Breast epithelium (tissue), 3 donors: ENCODE measurements around the gene RENBP.

Source experiments
- CTCF ChIP-seq, 3 donors: fragments of 450-650 bp; IDR thresholded peaks; one replicate each; pipeline ENCODE4 v1.5.1; 2016 to 2017; ENCODE audit warnings: antibody characterized with exemption in 3 of 3, mild to moderate bottlenecking in 3 of 3, moderate library complexity in 3 of 3
- POLR2AphosphoS5 ChIP-seq, 3 donors: sonication (generic); formaldehyde crosslinking; IDR thresholded peaks; one replicate each; pipeline ENCODE4 v1.6.1; 2017; ENCODE audit warnings: antibody characterized with exemption in 3 of 3

DNA sequence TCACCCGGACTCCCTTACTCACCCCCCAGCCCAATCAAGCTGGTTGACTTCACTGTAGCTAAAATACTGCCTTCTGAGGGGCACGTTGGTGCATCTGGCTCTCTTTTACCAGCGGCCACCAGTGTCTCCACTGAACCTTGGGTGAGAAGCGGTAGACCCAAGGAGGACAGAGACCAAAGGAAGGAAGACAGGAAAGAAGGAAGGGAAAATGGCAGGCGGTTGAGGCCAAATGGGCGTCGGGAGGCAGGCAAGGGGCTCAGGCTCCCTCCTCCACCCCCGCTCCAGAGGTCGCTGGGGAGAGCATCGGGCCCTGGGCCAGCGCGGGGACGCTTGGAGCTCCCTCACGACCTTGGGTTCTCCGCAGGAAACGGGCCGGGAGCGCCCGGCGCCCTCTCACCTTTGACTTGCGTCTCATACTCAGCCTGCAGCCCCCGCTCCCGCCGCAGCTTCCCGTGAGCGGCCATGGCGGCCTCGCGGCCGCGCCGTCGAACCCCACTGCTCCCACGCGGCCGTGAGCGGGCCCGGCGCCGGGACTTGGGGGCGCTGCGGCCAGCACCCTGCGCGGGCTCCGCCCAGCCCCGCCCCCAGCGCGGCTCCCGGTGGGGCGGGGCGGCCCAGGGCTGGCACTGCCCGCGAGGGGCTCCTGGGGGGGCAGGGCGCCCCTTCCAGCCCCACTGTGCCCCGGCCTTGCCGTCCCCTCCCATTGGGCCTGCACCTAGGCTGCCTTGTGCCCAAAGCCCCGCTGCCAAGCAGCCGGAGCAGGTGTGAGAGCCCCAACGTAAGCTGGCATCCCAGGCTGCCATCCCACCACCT lies 18.5 kb downstream of the RENBP start, which contains the start of gene ARHGAP4:
- TF ChIP-seq CTCF (IDR thresholded peaks at IDR 0.05) (no peak), POLR2AphosphoS5 (IDR thresholded peaks at IDR 0.05) (no peak)
